ENCODE measurements around the gene BMP7. TPM values are rescaled to one million over a fixed set of nuclear protein-coding genes. Genes with fewer than 3 reads are reported as not detected.

Gene BMP7
- total and polyA plus RNA-seq, 10 donors: 0.26 to 1.5 (median 0.75) TPM; not detected in 1

DNA sequence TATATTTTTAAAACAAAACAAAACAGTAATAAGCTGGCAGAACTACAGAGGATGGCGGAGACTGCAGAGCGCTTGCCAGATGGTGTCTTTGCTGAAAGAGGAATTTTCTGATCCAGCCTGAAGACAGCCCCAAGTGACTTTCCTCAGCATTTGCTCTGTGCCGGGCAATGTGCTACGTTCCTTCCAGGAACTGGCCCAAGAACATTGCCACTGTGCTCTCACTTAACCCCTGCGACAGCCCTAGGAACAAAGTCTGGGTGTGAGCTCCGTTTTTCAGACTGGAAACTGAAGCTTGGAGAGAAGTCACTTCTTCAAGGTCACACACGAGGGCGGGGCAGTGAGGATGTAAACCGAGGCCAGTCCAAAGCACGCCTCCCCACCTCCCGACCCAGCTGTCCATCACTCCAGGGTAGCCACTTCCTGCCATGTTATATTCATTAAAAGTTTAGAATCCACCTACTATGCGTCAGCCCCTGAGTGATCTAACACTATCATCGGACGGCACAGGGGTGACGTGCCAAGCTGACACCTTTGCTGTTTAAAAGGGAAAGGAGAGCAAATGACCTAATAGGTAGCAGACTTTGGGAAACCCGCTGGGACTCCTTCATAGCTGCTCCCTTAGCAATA lies 22.3 kb upstream of the BMP7 start:
- Histone ChIP-seq H3K4me3 (no peak overlapping the region), H3K27ac (peak overlapping the region in 1 of 8 donors; percentile 13), H3K27me3 (replicated peaks in 1 of 7) (peaks cover 0 to 98% (median 4%) of the 10 kb centered on the region in 7 donors), H3K36me3 (no peaks in the 10 kb centered on the region), H3K9me3 (no peaks in the 10 kb centered on the region), H3K4me1 (no peaks in the 10 kb centered on the region)
- DNase-seq: no peak
- TF ChIP-seq POLR2AphosphoS5 (IDR thresholded peaks at IDR 0.05) (peak in 1 of 3 donors; percentile 13), POLR2A (IDR thresholded peaks at IDR 0.05) (no peak), CTCF (IDR thresholded peaks at IDR 0.05 in 8 of 11, conservative IDR thresholded peaks at IDR 0.05 in 3 of 11) (no peak)
- WGBS, 5 donors: 41 to 54% (median 45%) methylated on average over 14 to 16 of the region's 16 CpGs
- intact Hi-C loops (cut with DNase I; ENCODE audit: low total_unique reads): no loop called here

DNA sequence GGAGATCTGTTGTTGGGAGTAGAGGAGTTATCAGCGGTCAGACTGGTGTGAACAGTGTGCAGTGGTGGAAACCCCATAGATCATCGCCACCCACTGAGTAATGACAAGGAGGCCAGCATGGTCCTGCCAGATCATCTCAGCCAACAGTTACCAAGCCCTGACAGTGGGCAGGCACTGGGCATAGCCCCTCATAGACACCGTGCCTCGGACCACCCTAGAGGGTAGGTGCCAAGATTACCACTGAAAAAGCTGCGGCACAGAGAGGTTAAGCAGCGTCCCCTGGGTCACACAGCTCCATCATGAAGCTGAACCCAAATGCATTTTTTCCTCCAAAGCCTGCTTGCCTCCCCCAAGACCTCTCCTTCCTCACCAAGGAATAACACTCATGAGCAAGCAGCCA lies 21.5 kb upstream of the BMP7 start:
- DNase-seq: no peak
- no peaks in the 10 kb centered on the region for H3K9me3 ChIP-seq
- H3K27me3 ChIP-seq (replicated peaks in 1 of 7): peaks cover 0 to 99% (median 4%) of the 10 kb centered on the region in 7 donors
- intact Hi-C loops (cut with DNase I; ENCODE audit: low total_unique reads): no loop called here
- no peak for TF ChIP-seq CTCF (IDR thresholded peaks at IDR 0.05 in 8 of 11, conservative IDR thresholded peaks at IDR 0.05 in 3 of 11)
- TF ChIP-seq POLR2A (IDR thresholded peaks at IDR 0.05): no peak
- 71 to 78% (median 75%) methylated on average over 6 of the region's 6 CpGs for WGBS, 5 donors
- peak overlapping the region in 2 of 8 donors; percentile 12 to 13 for H3K27ac ChIP-seq
- no peak overlapping the region for H3K4me3 ChIP-seq
- H3K36me3 ChIP-seq: no peaks in the 10 kb centered on the region
- no peaks in the 10 kb centered on the region for H3K4me1 ChIP-seq

- intact Hi-C loops (cut with DNase I; ENCODE audit: low total_unique reads): no loop called here
- no peak for DNase-seq
- H3K27me3 ChIP-seq (replicated peaks in 1 of 7): peaks cover 0 to 99% (median 4%) of the 10 kb centered on the region in 7 donors
- no peak overlapping the region for H3K4me3 ChIP-seq
- H3K27ac ChIP-seq: no peak overlapping the region
- no peaks in the 10 kb centered on the region for H3K36me3 ChIP-seq
- no peaks in the 10 kb centered on the region for H3K9me3 ChIP-seq
- H3K4me1 ChIP-seq: no peaks in the 10 kb centered on the region
- 49 to 59% (median 53%) methylated on average over 14 of the region's 14 CpGs for WGBS, 5 donors
- TF ChIP-seq POLR2A (IDR thresholded peaks at IDR 0.05) (no peak), POLR2AphosphoS5 (IDR thresholded peaks at IDR 0.05) (no peak)
These were observed 20.8 kb upstream of the BMP7 start for GRCh38 chr20:57287007-57287880.

GRCh38 chr20:57283860-57284259 lies 17.4 kb upstream of the BMP7 start:
- no peaks in the 10 kb centered on the region for H3K9me3 ChIP-seq
- WGBS, 5 donors: 75 to 82% (median 76%) methylated on average over 7 of the region's 7 CpGs
- no peaks in the 10 kb centered on the region for H3K4me1 ChIP-seq
- no peaks in the 10 kb centered on the region for H3K36me3 ChIP-seq
- intact Hi-C loops (cut with DNase I; ENCODE audit: low total_unique reads): no loop called here
- no peak overlapping the region for H3K27ac ChIP-seq
- no peak for DNase-seq
- TF ChIP-seq CTCF (IDR thresholded peaks at IDR 0.05 in 8 of 11, conservative IDR thresholded peaks at IDR 0.05 in 3 of 11) (no peak), POLR2A (IDR thresholded peaks at IDR 0.05) (no peak)
- H3K4me3 ChIP-seq: no peak overlapping the region
- peaks cover 0 to 95% (median 4%) of the 10 kb centered on the region in 7 donors for H3K27me3 ChIP-seq (replicated peaks in 1 of 7)

Data from spleen (tissue), 11 donors.